ENCODE results near the gene OR2C3. TPM values are rescaled to one million over a fixed set of nuclear protein-coding genes. Genes with fewer than 3 reads are reported as not detected.
"Not testable (repeated sequence)": the region's sequence is repeated elsewhere in the genome, so short reads cannot be mapped to it uniquely, and the experiment has no call there.

The OR2C3 gene
- total and polyA plus RNA-seq, 2 of the 13 experiments (the other 11 are each of a cell fraction or from before 2014, with no cell fraction given): not detected

- DNase-seq (ENCODE audit: low spot score); H3K79me2 ChIP-seq (ENCODE audit: insufficient read depth, low read length); H3K4me3 ChIP-seq (replicated peaks in 1 of 3; ENCODE audit: insufficient read depth in 1 of 3, low read depth in 2 of 3, low read length in 3 of 3); H3K9me3 ChIP-seq (ENCODE audit: low read length); ATAC-seq; in situ Hi-C loops (cut with HindIII; ENCODE audit: extremely low pct_ligation_motif_present, low pct_unique_long_range_greater_than_20kb); intact Hi-C loops (cut with micrococcal nuclease; ENCODE audit: unreplicated experiment); H4K20me1 ChIP-seq (ENCODE audit: insufficient read depth, low read length); H3K36me3 ChIP-seq (replicated peaks in 1 of 2; ENCODE audit: control insufficient read depth in 1 of 2, insufficient read depth in 2 of 2, low read length in 2 of 2); BruUV-seq (replicated peaks); H3K27me3 ChIP-seq (ENCODE audit: control insufficient read depth in 1 of 2, insufficient read depth in 2 of 2, low read length in 2 of 2); FAIRE-seq; POLR2A ChIA-PET; H3K4me1 ChIP-seq (ENCODE audit: insufficient read depth, low read length); H2AFZ ChIP-seq (ENCODE audit: low read length); H3K9ac ChIP-seq (ENCODE audit: insufficient read depth, low read depth, low read length); H3K4me2 ChIP-seq (ENCODE audit: low read depth, low read length); H3K27ac ChIP-seq (ENCODE audit: extremely low read length, insufficient read depth, low read length); CTCF ChIA-PET (ENCODE audit: low intra/inter-chr PET ratio, low total read pairs): not testable (repeated sequence)
- WGBS (ENCODE audit: low lambda C conversion rate): 54% methylated on average over 6 of the region's 6 CpGs
Observed at GRCh38 chr1:247476328-247477058, 59.7 kb downstream of the OR2C3 start.

DNA sequence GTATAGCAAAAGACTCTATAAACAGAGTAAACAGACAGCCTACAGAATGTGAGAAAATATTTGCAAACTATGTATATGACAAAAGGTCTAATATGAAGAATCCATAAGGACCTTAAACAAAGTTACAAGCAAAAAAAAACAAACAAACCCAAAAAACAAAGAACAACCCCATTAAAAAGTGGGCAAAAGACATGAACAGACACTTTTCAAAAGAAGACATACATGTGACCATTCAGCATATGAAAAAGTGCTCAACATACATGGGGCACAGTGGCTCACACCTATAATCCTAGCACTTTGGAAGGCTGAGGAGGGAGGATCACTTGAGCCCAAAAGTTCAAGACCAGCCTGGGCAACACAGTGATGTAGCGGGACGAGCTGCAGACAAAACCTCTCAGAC, 60.4 kb downstream of the OR2C3 start:
- Histone ChIP-seq H3K27ac (ENCODE audit: extremely low read length, insufficient read depth, low read length) (no peak overlapping the region), H3K9ac (ENCODE audit: insufficient read depth, low read depth, low read length) (no peak overlapping the region), H4K20me1 (ENCODE audit: insufficient read depth, low read length) (no peaks in the 10 kb centered on the region), H3K9me3 (ENCODE audit: low read length) (no peaks in the 10 kb centered on the region), H2AFZ (ENCODE audit: low read length) (no peak overlapping the region), H3K79me2 (ENCODE audit: insufficient read depth, low read length) (no peaks in the 10 kb centered on the region), H3K4me2 (ENCODE audit: low read depth, low read length) (no peak overlapping the region), H3K4me1 (ENCODE audit: insufficient read depth, low read length) (no peaks in the 10 kb centered on the region; the same call in 1 of the 2 replicates), H3K4me3 (replicated peaks in 1 of 3; ENCODE audit: insufficient read depth in 1 of 3, low read depth in 2 of 3, low read length in 3 of 3) (no peak overlapping the region), H3K27me3 (ENCODE audit: control insufficient read depth in 1 of 2, insufficient read depth in 2 of 2, low read length in 2 of 2) (peaks cover 0 to 6% of the 10 kb centered on the region in 2 experiments; a peak in 1 of 5 replicates), H3K36me3 (replicated peaks in 1 of 2; ENCODE audit: control insufficient read depth in 1 of 2, insufficient read depth in 2 of 2, low read length in 2 of 2) (no peaks in the 10 kb centered on the region)
- DNase-seq (ENCODE audit: low spot score): no peak
- BruUV-seq (replicated peaks): no TSS peak
- ATAC-seq: no peak
- intact Hi-C loops (cut with micrococcal nuclease; ENCODE audit: unreplicated experiment): no loop called here
- in situ Hi-C loops (cut with HindIII; ENCODE audit: extremely low pct_ligation_motif_present, low pct_unique_long_range_greater_than_20kb): no loop called here
- ChIA-PET CTCF (ENCODE audit: low intra/inter-chr PET ratio, low total read pairs) (no interaction called here), POLR2A (no interaction called here)
- WGBS (ENCODE audit: low lambda C conversion rate): 5% methylated on average over 2 of the region's 2 CpGs
- FAIRE-seq: no peak
- TF ChIP-seq DDIT3 (CRISPR knock-in tag; IDR thresholded peaks at IDR 0.05) (no peak), MLLT10 (CRISPR knock-in tag; IDR thresholded peaks at IDR 0.05) (no peak), ZNF772 (CRISPR knock-in tag; IDR thresholded peaks at IDR 0.05) (no peak), ZNF510 (CRISPR knock-in tag; IDR thresholded peaks at IDR 0.05; ENCODE audit: low read depth) (no peak), ZNF737 (CRISPR knock-in tag; IDR thresholded peaks at IDR 0.05; ENCODE audit: borderline replicate concordance) (no peak), PHF5A (CRISPR knock-in tag; IDR thresholded peaks at IDR 0.05; ENCODE audit: low read depth, unreplicated experiment) (no peak), ZNF841 (CRISPR knock-in tag; IDR thresholded peaks at IDR 0.05; ENCODE audit: borderline replicate concordance) (no peak), ERF (CRISPR knock-in tag; IDR thresholded peaks at IDR 0.05) (no peak), ZFAT (CRISPR knock-in tag; conservative IDR thresholded peaks at IDR 0.05) (no peak), ZMAT3 (CRISPR knock-in tag; conservative IDR thresholded peaks at IDR 0.05) (no peak), CSRNP1 (CRISPR knock-in tag; IDR thresholded peaks at IDR 0.05) (no peak)
- TF ChIP-seq, protein P1, sequence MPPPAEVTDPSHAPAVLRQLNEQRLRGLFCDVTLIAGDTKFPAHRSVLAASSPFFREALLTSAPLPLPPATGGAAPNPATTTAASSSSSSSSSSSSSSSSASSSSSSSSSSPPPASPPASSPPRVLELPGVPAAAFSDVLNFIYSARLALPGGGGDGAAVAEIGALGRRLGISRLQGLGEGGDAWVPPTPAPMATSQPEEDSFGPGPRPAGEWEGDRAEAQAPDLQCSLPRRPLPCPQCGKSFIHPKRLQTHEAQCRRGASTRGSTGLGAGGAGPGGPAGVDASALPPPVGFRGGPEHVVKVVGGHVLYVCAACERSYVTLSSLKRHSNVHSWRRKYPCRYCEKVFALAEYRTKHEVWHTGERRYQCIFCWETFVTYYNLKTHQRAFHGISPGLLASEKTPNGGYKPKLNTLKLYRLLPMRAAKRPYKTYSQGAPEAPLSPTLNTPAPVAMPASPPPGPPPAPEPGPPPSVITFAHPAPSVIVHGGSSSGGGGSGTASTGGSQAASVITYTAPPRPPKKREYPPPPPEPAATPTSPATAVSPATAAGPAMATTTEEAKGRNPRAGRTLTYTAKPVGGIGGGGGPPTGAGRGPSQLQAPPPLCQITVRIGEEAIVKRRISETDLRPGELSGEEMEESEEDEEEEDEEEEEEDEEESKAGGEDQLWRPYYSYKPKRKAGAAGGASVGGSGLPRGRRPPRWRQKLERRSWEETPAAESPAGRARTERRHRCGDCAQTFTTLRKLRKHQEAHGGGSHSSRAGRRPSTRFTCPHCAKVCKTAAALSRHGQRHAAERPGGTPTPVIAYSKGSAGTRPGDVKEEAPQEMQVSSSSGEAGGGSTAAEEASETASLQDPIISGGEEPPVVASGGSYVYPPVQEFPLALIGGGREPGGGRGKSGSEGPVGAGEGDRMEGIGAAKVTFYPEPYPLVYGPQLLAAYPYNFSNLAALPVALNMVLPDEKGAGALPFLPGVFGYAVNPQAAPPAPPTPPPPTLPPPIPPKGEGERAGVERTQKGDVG (CRISPR knock-in tag; IDR thresholded peaks at IDR 0.05; ENCODE audit: borderline replicate concordance): no peak

Data from HepG2 (cell line).